NCI-H1417 treated with DMSO at 0.1 percent for 48 hours (cell line): ENCODE results near the gene CALD1.

ENCODE experiments used
- DNase-seq: peaks from one replicate; lab custom pipeline; 2025; lab: John Stamatoyannopoulos, UW

Gene CALD1

GRCh38 chr7:134893920-134894319 is 114.5 kb downstream of the CALD1 start:
- no peak for DNase-seq

- DNase-seq: no peak
Observed at GRCh38 chr7:134894928-134895327, 115.5 kb downstream of the CALD1 start.

- DNase-seq: no peak
Observed at GRCh38 chr7:134896073-134896472, 116.6 kb downstream of the CALD1 start.

- DNase-seq: no peak
Observed at GRCh38 chr7:134897936-134898335, 118.5 kb downstream of the CALD1 start.

- no peak for DNase-seq
Observed at GRCh38 chr7:134899729-134900128, 120.3 kb downstream of the CALD1 start.

GRCh38 chr7:134900166-134900982 is 120.9 kb downstream of the CALD1 start:
- DNase-seq: no peak

GRCh38 chr7:134901389-134902020 is 122.1 kb downstream of the CALD1 start:
- DNase-seq: no peak

- no peak for DNase-seq
Observed at GRCh38 chr7:134902058-134902457, 122.6 kb downstream of the CALD1 start.

- DNase-seq: no peak
Observed at GRCh38 chr7:134903073-134903790, 123.8 kb downstream of the CALD1 start.

GRCh38 chr7:134905375-134905774 is 125.9 kb downstream of the CALD1 start:
- DNase-seq: no peak

- DNase-seq: no peak
Observed at GRCh38 chr7:134907000-134907399, 127.6 kb downstream of the CALD1 start.

- no peak for DNase-seq
Observed at GRCh38 chr7:134907639-134908038, 128.2 kb downstream of the CALD1 start.

GRCh38 chr7:134908289-134908688 is 128.9 kb downstream of the CALD1 start:
- DNase-seq: no peak

GRCh38 chr7:134910214-134910890 is 130.9 kb downstream of the CALD1 start:
- DNase-seq: no peak

GRCh38 chr7:134910968-134911367 is 131.5 kb downstream of the CALD1 start:
- DNase-seq: no peak

- DNase-seq: no peak
Observed at GRCh38 chr7:134916171-134916883, 136.9 kb downstream of the CALD1 start.

- DNase-seq: no peak
Observed at GRCh38 chr7:134919240-134919641, 139.8 kb downstream of the CALD1 start.

GRCh38 chr7:134920026-134920753 is 140.8 kb downstream of the CALD1 start:
- no peak for DNase-seq

GRCh38 chr7:134922720-134923704 is 143.6 kb downstream of the CALD1 start:
- no peak for DNase-seq

GRCh38 chr7:134925766-134926165 is 146.3 kb downstream of the CALD1 start:
- no peak for DNase-seq
